Liver (tissue), 3 donors: ENCODE data around the gene OTOR.

Experiments used
- EGR1 ChIP-seq, 2 donors: IDR thresholded peaks; 2 replicates each; pipeline ENCODE4 v1.6.1; 2016 to 2018; ENCODE audit warnings: antibody characterized with exemption in 2 of 2, low read depth in 2 of 2
- GABPA ChIP-seq, 2 donors: IDR thresholded peaks in 1 of 2; conservative IDR thresholded peaks in 1 of 2; 2 replicates each; pipeline ENCODE4 v1.6.1; 2016; ENCODE audit warnings: antibody characterized with exemption in 2 of 2, mild to moderate bottlenecking in 1 of 2, moderate library complexity in 1 of 2
- JUND ChIP-seq, 2 donors: IDR thresholded peaks; 2 replicates each; pipeline ENCODE4 v1.6.1; 2016; ENCODE audit warnings: antibody characterized with exemption in 2 of 2
- RAD21 ChIP-seq, 2 donors: IDR thresholded peaks; 2 replicates each; pipeline ENCODE4 v1.6.1; 2016; ENCODE audit warnings: antibody characterized with exemption in 2 of 2, mild to moderate bottlenecking in 2 of 2
- RXRA ChIP-seq, 2 donors: IDR thresholded peaks; 2 replicates each; pipeline ENCODE4 v1.6.1; 2017 to 2018; ENCODE audit warnings: antibody characterized with exemption in 2 of 2, mild to moderate bottlenecking in 1 of 2
- SP1 ChIP-seq: IDR thresholded peaks from 2 replicates; pipeline ENCODE4 v1.6.1; 2018; ENCODE audit warnings: antibody characterized with exemption, mild to moderate bottlenecking
- TAF1 ChIP-seq: conservative IDR thresholded peaks from 2 replicates; pipeline ENCODE4 v1.6.1; 2016; ENCODE audit warnings: antibody characterized with exemption, mild to moderate bottlenecking
- YY1 ChIP-seq: IDR thresholded peaks from 2 replicates; pipeline ENCODE4 v1.6.1; 2016; ENCODE audit warnings: antibody characterized with exemption, mild to moderate bottlenecking
- TF ChIP-seq, protein P1 (sequence below): fragments of 150-350 bp; IDR thresholded peaks from 2 replicates; pipeline ENCODE4 v1.5.1; 2017; ENCODE audit warnings: improper control_type of control experiment, low read depth, low read length; ENCODE audit not compliant: missing input control
- TF ChIP-seq, protein P2 (sequence below): IDR thresholded peaks from 2 replicates; pipeline ENCODE4 v1.6.1; 2016; ENCODE audit warnings: antibody characterized with exemption
- TF ChIP-seq, protein P3 (sequence below): IDR thresholded peaks from 2 replicates; pipeline ENCODE4 v1.6.1; 2016; ENCODE audit warnings: antibody characterized with exemption
- TF ChIP-seq, protein P4 (sequence below): IDR thresholded peaks from 2 replicates; pipeline ENCODE4 v1.6.1; 2016; ENCODE audit warnings: antibody characterized with exemption, mild to moderate bottlenecking
- TF ChIP-seq, protein P5 (sequence below): IDR thresholded peaks from 2 replicates; pipeline ENCODE4 v1.6.1; 2016; ENCODE audit warnings: antibody characterized with exemption
- donor health status: healthy.
- donor health status: healthy.

DNA sequence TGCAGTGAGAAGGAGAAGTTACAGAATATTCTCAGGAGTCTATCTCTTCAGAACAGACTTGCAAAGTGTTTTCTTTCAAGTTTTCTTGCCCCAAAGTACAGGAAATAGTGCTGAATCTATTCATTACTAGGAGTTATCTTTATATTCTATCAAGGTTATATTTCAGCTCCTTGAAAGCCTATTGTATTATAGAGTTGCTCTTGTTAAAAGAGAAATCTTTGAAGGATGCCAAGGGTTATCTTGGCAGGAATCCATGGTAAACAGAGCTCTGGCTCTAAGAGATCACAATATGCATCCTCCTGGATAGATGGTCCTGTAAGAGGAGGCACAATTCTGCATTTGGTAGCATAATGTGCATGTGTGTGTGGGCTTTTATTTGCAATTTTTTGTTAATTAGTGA lies 39.6 kb upstream of the OTOR start:
- TF ChIP-seq GABPA (IDR thresholded peaks at IDR 0.05 in 1 of 2, conservative IDR thresholded peaks at IDR 0.05 in 1 of 2) (no peak), EGR1 (IDR thresholded peaks at IDR 0.05; ENCODE audit: low read depth in 2 of 2) (no peak), JUND (IDR thresholded peaks at IDR 0.05) (no peak), RXRA (IDR thresholded peaks at IDR 0.05) (no peak), TAF1 (no peak), RAD21 (IDR thresholded peaks at IDR 0.05) (no peak), YY1 (no peak), SP1 (no peak)
- TF ChIP-seq, protein P1, sequence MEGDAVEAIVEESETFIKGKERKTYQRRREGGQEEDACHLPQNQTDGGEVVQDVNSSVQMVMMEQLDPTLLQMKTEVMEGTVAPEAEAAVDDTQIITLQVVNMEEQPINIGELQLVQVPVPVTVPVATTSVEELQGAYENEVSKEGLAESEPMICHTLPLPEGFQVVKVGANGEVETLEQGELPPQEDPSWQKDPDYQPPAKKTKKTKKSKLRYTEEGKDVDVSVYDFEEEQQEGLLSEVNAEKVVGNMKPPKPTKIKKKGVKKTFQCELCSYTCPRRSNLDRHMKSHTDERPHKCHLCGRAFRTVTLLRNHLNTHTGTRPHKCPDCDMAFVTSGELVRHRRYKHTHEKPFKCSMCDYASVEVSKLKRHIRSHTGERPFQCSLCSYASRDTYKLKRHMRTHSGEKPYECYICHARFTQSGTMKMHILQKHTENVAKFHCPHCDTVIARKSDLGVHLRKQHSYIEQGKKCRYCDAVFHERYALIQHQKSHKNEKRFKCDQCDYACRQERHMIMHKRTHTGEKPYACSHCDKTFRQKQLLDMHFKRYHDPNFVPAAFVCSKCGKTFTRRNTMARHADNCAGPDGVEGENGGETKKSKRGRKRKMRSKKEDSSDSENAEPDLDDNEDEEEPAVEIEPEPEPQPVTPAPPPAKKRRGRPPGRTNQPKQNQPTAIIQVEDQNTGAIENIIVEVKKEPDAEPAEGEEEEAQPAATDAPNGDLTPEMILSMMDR: no peak
- TF ChIP-seq, protein P2, sequence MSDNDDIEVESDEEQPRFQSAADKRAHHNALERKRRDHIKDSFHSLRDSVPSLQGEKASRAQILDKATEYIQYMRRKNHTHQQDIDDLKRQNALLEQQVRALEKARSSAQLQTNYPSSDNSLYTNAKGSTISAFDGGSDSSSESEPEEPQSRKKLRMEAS: no peak
- TF ChIP-seq, protein P3, sequence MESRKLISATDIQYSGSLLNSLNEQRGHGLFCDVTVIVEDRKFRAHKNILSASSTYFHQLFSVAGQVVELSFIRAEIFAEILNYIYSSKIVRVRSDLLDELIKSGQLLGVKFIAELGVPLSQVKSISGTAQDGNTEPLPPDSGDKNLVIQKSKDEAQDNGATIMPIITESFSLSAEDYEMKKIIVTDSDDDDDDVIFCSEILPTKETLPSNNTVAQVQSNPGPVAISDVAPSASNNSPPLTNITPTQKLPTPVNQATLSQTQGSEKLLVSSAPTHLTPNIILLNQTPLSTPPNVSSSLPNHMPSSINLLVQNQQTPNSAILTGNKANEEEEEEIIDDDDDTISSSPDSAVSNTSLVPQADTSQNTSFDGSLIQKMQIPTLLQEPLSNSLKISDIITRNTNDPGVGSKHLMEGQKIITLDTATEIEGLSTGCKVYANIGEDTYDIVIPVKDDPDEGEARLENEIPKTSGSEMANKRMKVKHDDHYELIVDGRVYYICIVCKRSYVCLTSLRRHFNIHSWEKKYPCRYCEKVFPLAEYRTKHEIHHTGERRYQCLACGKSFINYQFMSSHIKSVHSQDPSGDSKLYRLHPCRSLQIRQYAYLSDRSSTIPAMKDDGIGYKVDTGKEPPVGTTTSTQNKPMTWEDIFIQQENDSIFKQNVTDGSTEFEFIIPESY: no peak
- TF ChIP-seq, protein P4, sequence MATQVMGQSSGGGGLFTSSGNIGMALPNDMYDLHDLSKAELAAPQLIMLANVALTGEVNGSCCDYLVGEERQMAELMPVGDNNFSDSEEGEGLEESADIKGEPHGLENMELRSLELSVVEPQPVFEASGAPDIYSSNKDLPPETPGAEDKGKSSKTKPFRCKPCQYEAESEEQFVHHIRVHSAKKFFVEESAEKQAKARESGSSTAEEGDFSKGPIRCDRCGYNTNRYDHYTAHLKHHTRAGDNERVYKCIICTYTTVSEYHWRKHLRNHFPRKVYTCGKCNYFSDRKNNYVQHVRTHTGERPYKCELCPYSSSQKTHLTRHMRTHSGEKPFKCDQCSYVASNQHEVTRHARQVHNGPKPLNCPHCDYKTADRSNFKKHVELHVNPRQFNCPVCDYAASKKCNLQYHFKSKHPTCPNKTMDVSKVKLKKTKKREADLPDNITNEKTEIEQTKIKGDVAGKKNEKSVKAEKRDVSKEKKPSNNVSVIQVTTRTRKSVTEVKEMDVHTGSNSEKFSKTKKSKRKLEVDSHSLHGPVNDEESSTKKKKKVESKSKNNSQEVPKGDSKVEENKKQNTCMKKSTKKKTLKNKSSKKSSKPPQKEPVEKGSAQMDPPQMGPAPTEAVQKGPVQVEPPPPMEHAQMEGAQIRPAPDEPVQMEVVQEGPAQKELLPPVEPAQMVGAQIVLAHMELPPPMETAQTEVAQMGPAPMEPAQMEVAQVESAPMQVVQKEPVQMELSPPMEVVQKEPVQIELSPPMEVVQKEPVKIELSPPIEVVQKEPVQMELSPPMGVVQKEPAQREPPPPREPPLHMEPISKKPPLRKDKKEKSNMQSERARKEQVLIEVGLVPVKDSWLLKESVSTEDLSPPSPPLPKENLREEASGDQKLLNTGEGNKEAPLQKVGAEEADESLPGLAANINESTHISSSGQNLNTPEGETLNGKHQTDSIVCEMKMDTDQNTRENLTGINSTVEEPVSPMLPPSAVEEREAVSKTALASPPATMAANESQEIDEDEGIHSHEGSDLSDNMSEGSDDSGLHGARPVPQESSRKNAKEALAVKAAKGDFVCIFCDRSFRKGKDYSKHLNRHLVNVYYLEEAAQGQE: no peak
- TF ChIP-seq, protein P5, sequence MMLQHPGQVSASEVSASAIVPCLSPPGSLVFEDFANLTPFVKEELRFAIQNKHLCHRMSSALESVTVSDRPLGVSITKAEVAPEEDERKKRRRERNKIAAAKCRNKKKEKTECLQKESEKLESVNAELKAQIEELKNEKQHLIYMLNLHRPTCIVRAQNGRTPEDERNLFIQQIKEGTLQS: no peak
